Fibroblast of lung (primary cell): ENCODE results near the gene CRABP2.

Experiments used
- CTCF ChIP-seq, 2 donors: IDR thresholded peaks in 1 of 2; conservative IDR thresholded peaks in 1 of 2; 1 replicate in 1 of 2; 2 replicates in 1 of 2; pipeline ENCODE4 v1.5.1; 2011 to 2012; ENCODE audit warnings: low read length in 2 of 2, control low read depth in 1 of 2, inconsistent platforms in 1 of 2, low read depth in 1 of 2, mild to moderate bottlenecking in 1 of 2
- EZH2 ChIP-seq: IDR thresholded peaks from 2 replicates; pipeline ENCODE4 v1.5.1; 2012; ENCODE audit warnings: low read length, control low read depth, mild to moderate bottlenecking; ENCODE audit errors: missing control alignments

GRCh38 chr1:156745881-156746280, 40.5 kb upstream of the CRABP2 start:
- TF ChIP-seq CTCF (conservative IDR thresholded peaks at IDR 0.05 in 1 of 2, IDR thresholded peaks at IDR 0.05 in 1 of 2; ENCODE audit: low read depth in 1 of 2, low read length in 2 of 2) = no peak
- TF ChIP-seq EZH2 = no peak
